D721Med (cell line): ENCODE measurements around the gene KCNK17.
"Not testable (repeated sequence)": the region's sequence is repeated elsewhere in the genome, so short reads cannot be mapped to it uniquely, and the experiment has no call there.

Experiments
- DNase-seq: peaks from one replicate; pipeline ENCODE4 v3.0.0; 2011; ENCODE audit warnings: low spot score; ENCODE audit not compliant: insufficient read length
- FAIRE-seq: peaks from 2 replicates; lab custom pipeline; 2011; peaks lifted over from hg19 to GRCh38; lab: Jason Lieb, UNC
- TF ChIP-seq, protein P1 (sequence below): IDR thresholded peaks from 2 replicates; pipeline ENCODE4 v1.5.1; 2012; ENCODE audit warnings: mild to moderate bottlenecking, control low read depth; ENCODE audit not compliant: insufficient read depth; ENCODE audit errors: missing control alignments

KCNK17 gene

DNA sequence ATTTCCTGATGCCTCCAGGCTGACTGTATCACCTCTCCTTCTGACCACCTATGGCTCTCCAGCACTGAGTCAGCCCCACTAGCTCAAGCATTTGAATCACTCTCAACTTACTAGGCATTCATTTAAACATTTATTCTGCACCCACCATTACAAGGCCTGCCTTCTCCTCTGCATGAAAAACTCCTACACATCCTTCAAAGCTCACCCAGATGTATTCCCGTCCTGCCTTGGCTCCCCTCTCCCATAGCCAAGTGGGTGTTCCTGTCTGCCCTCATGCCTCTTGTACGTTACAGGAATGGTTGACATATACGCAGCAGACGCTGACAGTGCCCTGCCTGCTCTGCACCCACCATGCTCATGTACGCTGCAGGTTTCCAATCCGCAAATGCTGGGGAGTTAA is 21.6 kb downstream of the KCNK17 start:
- TF ChIP-seq, protein P1, sequence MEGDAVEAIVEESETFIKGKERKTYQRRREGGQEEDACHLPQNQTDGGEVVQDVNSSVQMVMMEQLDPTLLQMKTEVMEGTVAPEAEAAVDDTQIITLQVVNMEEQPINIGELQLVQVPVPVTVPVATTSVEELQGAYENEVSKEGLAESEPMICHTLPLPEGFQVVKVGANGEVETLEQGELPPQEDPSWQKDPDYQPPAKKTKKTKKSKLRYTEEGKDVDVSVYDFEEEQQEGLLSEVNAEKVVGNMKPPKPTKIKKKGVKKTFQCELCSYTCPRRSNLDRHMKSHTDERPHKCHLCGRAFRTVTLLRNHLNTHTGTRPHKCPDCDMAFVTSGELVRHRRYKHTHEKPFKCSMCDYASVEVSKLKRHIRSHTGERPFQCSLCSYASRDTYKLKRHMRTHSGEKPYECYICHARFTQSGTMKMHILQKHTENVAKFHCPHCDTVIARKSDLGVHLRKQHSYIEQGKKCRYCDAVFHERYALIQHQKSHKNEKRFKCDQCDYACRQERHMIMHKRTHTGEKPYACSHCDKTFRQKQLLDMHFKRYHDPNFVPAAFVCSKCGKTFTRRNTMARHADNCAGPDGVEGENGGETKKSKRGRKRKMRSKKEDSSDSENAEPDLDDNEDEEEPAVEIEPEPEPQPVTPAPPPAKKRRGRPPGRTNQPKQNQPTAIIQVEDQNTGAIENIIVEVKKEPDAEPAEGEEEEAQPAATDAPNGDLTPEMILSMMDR, result no peak
- no peak for FAIRE-seq

DNA sequence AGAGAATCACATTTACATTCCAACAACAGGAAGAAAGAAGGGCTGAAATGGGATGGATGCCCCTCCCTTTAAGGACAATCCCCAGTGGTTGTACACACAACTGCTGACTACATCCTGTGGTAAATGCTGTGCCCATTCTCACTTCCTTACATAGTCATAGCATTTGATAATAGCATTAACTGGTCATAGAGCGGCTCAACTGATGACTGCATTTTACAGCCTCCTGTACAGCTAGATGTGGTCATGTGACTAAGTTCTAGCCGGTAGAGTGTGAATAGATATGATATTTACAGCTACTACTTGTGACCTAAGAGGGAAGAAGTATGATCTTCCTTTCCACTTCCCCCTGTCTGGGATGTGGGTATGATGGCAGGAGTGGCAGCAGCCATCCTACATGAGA is 24.7 kb downstream of the KCNK17 start:
- FAIRE-seq (no peak), DNase-seq (no peak)
- TF ChIP-seq, protein P1, result no peak

More for the DNA sequence above, 21.6 kb downstream of the KCNK17 start:
- no peak for DNase-seq

DNA sequence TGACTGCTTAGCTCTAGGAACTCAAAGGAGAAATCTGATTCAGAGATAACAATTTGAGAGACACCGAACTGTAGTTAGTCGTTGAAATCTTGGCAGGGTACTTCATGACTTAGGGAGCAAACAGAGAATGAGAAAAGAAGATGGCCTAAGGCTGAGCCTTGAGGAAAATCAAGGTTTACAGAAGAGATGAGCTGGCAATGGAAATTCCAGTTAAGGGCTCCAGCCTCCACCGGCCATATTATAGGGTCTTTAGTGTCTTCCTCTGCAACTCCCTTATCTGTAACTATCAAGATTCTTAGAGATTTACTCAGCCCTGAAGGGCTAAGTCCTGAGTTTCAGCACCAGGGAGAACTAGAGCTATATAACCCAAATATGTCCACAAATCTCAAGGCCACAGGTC is 26.6 kb downstream of the KCNK17 start:
- DNase-seq, result no peak
- TF ChIP-seq, protein P1, result no peak
- no peak for FAIRE-seq

DNA sequence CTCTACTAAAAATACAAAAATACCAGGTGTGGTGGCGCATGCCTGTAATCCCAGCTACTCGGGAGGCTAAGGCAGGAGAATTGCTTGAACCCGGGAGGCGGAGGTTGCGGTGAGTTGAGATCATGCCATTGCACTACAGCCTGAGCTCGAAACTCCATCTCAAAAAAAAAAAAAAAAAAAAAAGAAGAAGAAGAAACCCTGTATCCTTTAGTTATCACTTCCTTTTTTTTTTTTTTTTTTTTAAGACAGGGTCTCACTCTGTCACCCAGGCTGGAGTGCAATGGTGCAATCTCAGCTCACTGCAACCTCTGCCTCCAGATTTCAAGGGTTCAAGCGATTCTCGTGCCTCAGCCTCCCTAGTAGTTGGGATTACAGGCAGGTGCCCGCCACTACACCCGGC is 27.6 kb downstream of the KCNK17 start:
- not testable (repeated sequence) for DNase-seq, FAIRE-seq

DNA sequence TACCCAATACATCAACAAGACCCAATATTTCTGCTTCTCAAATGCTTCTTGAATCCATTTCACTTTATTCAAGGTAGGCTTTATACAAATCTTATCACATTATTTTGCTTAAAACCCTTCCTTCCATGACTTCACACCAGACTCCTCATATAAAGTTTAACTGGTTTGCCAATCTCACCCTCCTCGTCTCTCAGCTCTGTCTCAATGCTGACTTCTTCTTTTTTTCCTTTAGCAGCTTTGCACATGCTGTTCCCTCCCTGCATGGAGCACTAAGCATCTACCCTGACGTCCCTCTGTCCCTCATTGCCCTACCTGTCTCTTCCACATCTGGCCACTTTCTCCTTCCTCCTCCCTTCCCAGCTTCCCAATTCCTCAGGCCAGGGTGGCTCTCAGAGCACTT is 31.4 kb downstream of the KCNK17 start:
- TF ChIP-seq, protein P1, result no peak
- no peak for DNase-seq
- FAIRE-seq, result no peak

DNA sequence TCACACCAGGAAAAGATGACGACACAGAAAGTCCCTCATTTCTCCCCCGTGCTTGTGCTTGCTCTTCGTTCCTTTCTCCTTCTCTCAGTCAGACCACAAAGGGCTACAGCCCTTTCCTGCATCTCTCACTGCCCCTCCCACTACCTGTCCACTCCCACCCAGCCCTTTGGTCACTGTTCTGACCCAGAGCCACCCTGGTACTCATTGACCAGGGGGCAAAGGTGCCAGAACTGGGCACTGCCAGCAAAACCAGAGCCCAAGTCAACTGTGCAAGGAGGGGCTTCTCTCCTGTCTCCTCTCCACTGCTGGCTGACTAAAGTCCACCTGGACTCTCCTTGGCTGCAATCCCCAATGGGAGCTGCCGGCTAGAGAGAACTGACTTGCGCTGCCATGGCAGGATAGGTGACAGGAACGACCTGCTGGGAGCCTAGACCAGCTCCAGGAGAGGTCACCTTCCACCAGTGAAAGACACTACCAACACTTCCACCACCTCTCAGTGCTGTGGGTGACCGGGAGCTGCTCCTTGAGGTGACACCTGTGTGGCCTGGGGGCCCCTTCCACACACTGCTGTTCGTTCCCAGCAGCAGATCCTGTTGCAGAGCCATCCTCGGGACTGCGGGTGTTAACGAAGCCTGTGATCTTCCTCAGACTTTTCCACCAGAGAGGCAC is 32.8 kb downstream of the KCNK17 start:
- DNase-seq (no peak), FAIRE-seq (no peak)
- TF ChIP-seq, protein P1, result no peak

DNA sequence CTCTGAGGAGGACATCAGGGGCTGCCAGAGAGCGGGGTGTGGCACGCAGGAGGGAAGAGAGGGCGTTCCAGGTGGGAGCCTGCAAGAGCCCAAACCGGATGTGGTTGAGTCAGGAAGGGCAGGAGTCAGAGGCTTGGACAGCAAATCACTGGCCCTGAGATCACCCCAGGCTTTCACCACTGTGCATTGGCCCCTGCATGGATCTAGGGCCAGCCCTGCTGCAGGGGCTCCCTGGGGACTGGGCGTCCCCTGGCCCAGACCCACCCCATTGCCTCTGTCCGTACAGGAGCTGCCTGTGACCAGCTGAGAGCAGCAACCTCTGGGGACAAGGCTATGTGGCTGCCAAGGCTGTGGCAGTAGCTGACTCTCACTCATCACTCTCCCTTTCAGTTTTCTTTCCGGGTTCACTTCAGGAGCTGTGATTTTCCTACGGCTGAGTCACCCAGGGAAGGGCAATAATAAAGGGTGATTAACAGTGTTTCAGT is 33.9 kb downstream of the KCNK17 start:
- DNase-seq (no peak), FAIRE-seq (no peak)
- TF ChIP-seq, protein P1, result no peak

DNA sequence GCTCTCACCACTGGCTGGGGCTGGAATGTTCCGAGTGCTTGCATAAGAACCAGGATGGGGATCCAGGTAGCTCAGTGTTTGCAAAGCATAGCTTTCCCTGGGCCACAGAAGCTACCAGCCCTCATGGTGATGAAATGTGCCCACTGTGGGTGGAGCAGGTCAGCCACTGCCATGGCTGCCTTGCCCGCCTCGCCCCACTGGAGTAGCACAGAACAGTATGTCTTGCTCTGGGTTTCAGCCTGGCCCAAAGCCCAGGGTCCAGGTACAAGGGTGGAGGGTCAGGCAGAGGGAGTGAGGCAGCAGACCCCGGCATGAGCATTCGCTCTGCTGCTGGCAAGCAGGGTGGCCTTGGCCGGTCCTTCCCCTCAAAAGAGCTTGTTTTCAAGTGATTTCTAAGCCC is 34.7 kb downstream of the KCNK17 start:
- DNase-seq (no peak), FAIRE-seq (no peak)
- TF ChIP-seq, protein P1, result no peak
